ENCODE measurements around the gene TBL3.

The TBL3 gene

GRCh38 chr16:1942047-1942809 lies 29.6 kb upstream of the TBL3 start:
- no peaks in the 10 kb centered on the region for H3K9me3 Mint-ChIP-seq
- no peak for TF ChIP-seq CTCF (IDR thresholded peaks at IDR 0.05; ENCODE audit: unreplicated experiment in 3 of 3)
- peaks cover 8% of the 10 kb centered on the region for H3K36me3 Mint-ChIP-seq (ENCODE audit: low read depth)
- no peaks in the 10 kb centered on the region for H3K27me3 Mint-ChIP-seq (ENCODE audit: low read depth)
- H3K4me3 Mint-ChIP-seq, result peak overlapping the region; percentile 85 to 93 (median 88)
- peaks cover 6% of the 10 kb centered on the region for H3K4me1 Mint-ChIP-seq
- peak overlapping the region in 1 of 3 experiments; percentile 82 for H3K27ac Mint-ChIP-seq

- Mint-ChIP-seq H3K4me1 (peaks cover 6% of the 10 kb centered on the region), H3K27ac (peak within 1 kb of the TSS in 2 of 3 experiments; percentile 78 to 87), H3K27me3 (ENCODE audit: low read depth) (no peaks in the 10 kb centered on the region), H3K9me3 (no peaks in the 10 kb centered on the region), H3K4me3 (peak within 1 kb of the TSS; percentile 85 to 93 (median 88)), H3K36me3 (ENCODE audit: low read depth) (peaks cover 5% of the 10 kb centered on the region)
- TF ChIP-seq CTCF (IDR thresholded peaks at IDR 0.05; ENCODE audit: unreplicated experiment in 3 of 3), result no peak
Observed at GRCh38 chr16:1942810-1943726, 28.8 kb upstream of the TBL3 start, which contains the start of gene MSRB1. TSS of gene MSRB1 (minus strand) at chr16:1943199. CDS start at chr16:1943156, 43 bp downstream.

GRCh38 chr16:1944612-1945199 lies 27.1 kb upstream of the TBL3 start:
- H3K27me3 Mint-ChIP-seq (ENCODE audit: low read depth), result no peaks in the 10 kb centered on the region
- peaks cover 6% of the 10 kb centered on the region for H3K4me1 Mint-ChIP-seq
- no peaks in the 10 kb centered on the region for H3K9me3 Mint-ChIP-seq
- TF ChIP-seq CTCF (IDR thresholded peaks at IDR 0.05; ENCODE audit: unreplicated experiment in 3 of 3), result no peak
- H3K27ac Mint-ChIP-seq, result peak overlapping the region in 2 of 3 experiments; percentile 40 to 55
- no peaks in the 10 kb centered on the region for H3K36me3 Mint-ChIP-seq (ENCODE audit: low read depth)
- peak overlapping the region; percentile 65 to 93 (median 85) for H3K4me3 Mint-ChIP-seq

GRCh38 chr16:1945559-1946391 lies 26.1 kb upstream of the TBL3 start:
- no peaks in the 10 kb centered on the region for H3K27me3 Mint-ChIP-seq (ENCODE audit: low read depth)
- H3K4me1 Mint-ChIP-seq, result peaks cover 6% of the 10 kb centered on the region

More at GRCh38 chr16:1945559-1946391, 26.1 kb upstream of the TBL3 start:
- H3K4me3 Mint-ChIP-seq, result no peak overlapping the region
- no peak for TF ChIP-seq CTCF (IDR thresholded peaks at IDR 0.05; ENCODE audit: unreplicated experiment in 3 of 3)
- H3K9me3 Mint-ChIP-seq, result no peaks in the 10 kb centered on the region
- no peaks in the 10 kb centered on the region for H3K36me3 Mint-ChIP-seq (ENCODE audit: low read depth)
- no peak overlapping the region for H3K27ac Mint-ChIP-seq
